H1 (cell line): ENCODE measurements around the gene MXRA8. TPM values are rescaled to one million over a fixed set of nuclear protein-coding genes. Genes with fewer than 3 reads are reported as not detected.

Experiments
- ATF3 ChIP-seq: IDR thresholded peaks from 2 replicates; pipeline ENCODE4 v1.6.1; 2011; ENCODE audit warnings: low read depth, mild to moderate bottlenecking, low read length; ENCODE audit not compliant: insufficient read depth
- BACH1 ChIP-seq: IDR thresholded peaks from 2 replicates; pipeline ENCODE4 v1.6.1; 2012; ENCODE audit warnings: low read length, improper control_type of control experiment
- CREB1 ChIP-seq: IDR thresholded peaks from 2 replicates; pipeline ENCODE4 v1.6.1; 2012; ENCODE audit warnings: inconsistent platforms
- FOSL1 ChIP-seq: IDR thresholded peaks from 2 replicates; pipeline ENCODE4 v1.6.1; 2011; ENCODE audit warnings: mild to moderate bottlenecking, low read depth, low read length, moderate library complexity; ENCODE audit not compliant: insufficient read depth
- HDAC6 ChIP-seq: IDR thresholded peaks from one replicate; pipeline ENCODE4 v1.7.1; 2012; ENCODE audit warnings: low read depth, mild to moderate bottlenecking, inconsistent platforms, low read length, moderate library complexity
- JUN ChIP-seq: IDR thresholded peaks from 2 replicates; pipeline ENCODE4 v1.6.1; 2011; ENCODE audit warnings: low read depth, mild to moderate bottlenecking, improper control_type of control experiment, low read length
- MAX ChIP-seq: IDR thresholded peaks from 2 replicates; pipeline ENCODE4 v1.6.1; 2012; ENCODE audit warnings: inconsistent platforms
- PHF8 ChIP-seq: fragments of 200-600 bp; sonication (generic); conservative IDR thresholded peaks from 2 replicates; pipeline ENCODE4 v1.7.1; 2012; ENCODE audit warnings: low read depth, mild to moderate bottlenecking, inconsistent platforms, low read length, moderate library complexity
- RBBP5 ChIP-seq: IDR thresholded peaks from 2 replicates; pipeline ENCODE4 v1.7.1; 2012; ENCODE audit warnings: low read depth, mild to moderate bottlenecking, inconsistent platforms, low read length, moderate library complexity, borderline replicate concordance
- RNF2 ChIP-seq: fragments of 200-900, 300-1000 bp; sonication (generic); IDR thresholded peaks from 2 replicates; pipeline ENCODE4 v1.7.1; 2016; ENCODE audit warnings: borderline replicate concordance, low read depth, mild to moderate bottlenecking, antibody characterized with exemption, low read length; ENCODE audit not compliant: poor library complexity, severe bottlenecking; ENCODE audit errors: missing control alignments
- RXRA ChIP-seq: IDR thresholded peaks from 2 replicates; pipeline ENCODE4 v1.6.1; 2011; ENCODE audit warnings: low read depth, mild to moderate bottlenecking, low read length, moderate library complexity; ENCODE audit not compliant: insufficient read depth
- SP1 ChIP-seq: IDR thresholded peaks from 2 replicates; pipeline ENCODE4 v1.6.1; 2011; ENCODE audit warnings: low read depth, low read length
- SP2 ChIP-seq: IDR thresholded peaks from 2 replicates; pipeline ENCODE4 v1.6.1; 2012; ENCODE audit warnings: mild to moderate bottlenecking, low read length, inconsistent platforms
- SP4 ChIP-seq: IDR thresholded peaks from 2 replicates; pipeline ENCODE4 v1.6.1; 2012; ENCODE audit warnings: low read length, inconsistent platforms
- SRF ChIP-seq: IDR thresholded peaks from 2 replicates; pipeline ENCODE4 v1.6.1; 2011; ENCODE audit warnings: mild to moderate bottlenecking, low read depth, low read length, moderate library complexity
- TAF7 ChIP-seq: optimal IDR thresholded peaks from 2 replicates; pipeline ENCODE3; 2011; ENCODE audit warnings: low read depth, mild to moderate bottlenecking, inconsistent platforms, low read length, moderate library complexity, borderline replicate concordance
- TEAD4 ChIP-seq: IDR thresholded peaks from 2 replicates; pipeline ENCODE4 v1.6.1; 2012; ENCODE audit warnings: low read depth, low read length, inconsistent platforms, mixed read lengths
- USF2 ChIP-seq: IDR thresholded peaks from 2 replicates; pipeline ENCODE4 v1.6.1; 2011; ENCODE audit warnings: low read length, improper control_type of control experiment
- polyA plus RNA-seq, 7 experiments: library from polyadenylated mRNA; depleted of rRNA in 3 of 7; stranded (reverse) in 5 of 7; unstranded in 2 of 7; fragments of >200 nt in 5 of 7; fragments of 200-250 nt in 2 of 7; gene quantifications; 1 replicate in 5 of 7; 2 replicates in 1 of 7; 4 replicates in 1 of 7; pipeline versions ENCODE4 v1.2.1 to v1.2.3, GENCODE V29; 2011 to 2013; ENCODE audit warnings: missing spikeins in 2 of 7, mixed read lengths in 2 of 7
- total RNA-seq: library from RNA; stranded (reverse); fragmentation: NEBNext Ultra II Directional; extraction: Animal tissue kit (Norgen Biotek cat#: 25700); gene quantifications from 2 replicates; pipeline ENCODE4 v1.2.1, GENCODE V29; 2021
- TF ChIP-seq, protein P1 (sequence below), 3 experiments: IDR thresholded peaks; 1 replicate in 2 of 3; 2 replicates in 1 of 3; pipeline versions ENCODE4 v1.5.1 to v1.6.1; 2011; ENCODE audit warnings: low read length in 3 of 3, mild to moderate bottlenecking in 3 of 3, inconsistent platforms in 2 of 3, low read depth in 1 of 3, moderate library complexity in 1 of 3; ENCODE audit not compliant: insufficient read depth in 1 of 3; ENCODE audit errors: control extremely low read depth in 1 of 3

MXRA8 gene
- total and polyA plus RNA-seq, 2 of the 8 experiments (the other 6 are each of a cell fraction or from before 2014, with no cell fraction given) = 10.5 to 17.2 TPM

GRCh38 chr1:1406821-1407635 is 48.7 kb upstream of the MXRA8 start, which contains the start of gene MRPL20 (continued):
- TF ChIP-seq, protein P1, sequence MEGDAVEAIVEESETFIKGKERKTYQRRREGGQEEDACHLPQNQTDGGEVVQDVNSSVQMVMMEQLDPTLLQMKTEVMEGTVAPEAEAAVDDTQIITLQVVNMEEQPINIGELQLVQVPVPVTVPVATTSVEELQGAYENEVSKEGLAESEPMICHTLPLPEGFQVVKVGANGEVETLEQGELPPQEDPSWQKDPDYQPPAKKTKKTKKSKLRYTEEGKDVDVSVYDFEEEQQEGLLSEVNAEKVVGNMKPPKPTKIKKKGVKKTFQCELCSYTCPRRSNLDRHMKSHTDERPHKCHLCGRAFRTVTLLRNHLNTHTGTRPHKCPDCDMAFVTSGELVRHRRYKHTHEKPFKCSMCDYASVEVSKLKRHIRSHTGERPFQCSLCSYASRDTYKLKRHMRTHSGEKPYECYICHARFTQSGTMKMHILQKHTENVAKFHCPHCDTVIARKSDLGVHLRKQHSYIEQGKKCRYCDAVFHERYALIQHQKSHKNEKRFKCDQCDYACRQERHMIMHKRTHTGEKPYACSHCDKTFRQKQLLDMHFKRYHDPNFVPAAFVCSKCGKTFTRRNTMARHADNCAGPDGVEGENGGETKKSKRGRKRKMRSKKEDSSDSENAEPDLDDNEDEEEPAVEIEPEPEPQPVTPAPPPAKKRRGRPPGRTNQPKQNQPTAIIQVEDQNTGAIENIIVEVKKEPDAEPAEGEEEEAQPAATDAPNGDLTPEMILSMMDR (IDR thresholded peaks at IDR 0.05; ENCODE audit: control extremely low read depth in 1 of 3, insufficient read depth in 1 of 3, low read depth in 1 of 3, low read length in 3 of 3) = 0 out of 4 replicates have a peak, but pooled peaks of 1 of the 3 experiments have one; percentile 0
- TF ChIP-seq ATF3 (no peak), FOSL1 (no peak), SP1 (no peak), SRF (no peak), USF2 (no peak), BACH1 (no peak; the same call in 1 of the 2 replicates), SP4 (no peak), MAX (peak; percentile 79), RNF2 (no peak), JUN (no peak), PHF8 (peak; percentile 88), RXRA (no peak), HDAC6 (no peak), CREB1 (peak; percentile 60), RBBP5 (peak; percentile 90; the same call in 1 of the 2 replicates), TAF7 (peak; percentile 92), SP2 (no peak), TEAD4 (no peak)
